GM19324 (cell line): Measurements from ENCODE around the gene NGFR.

ENCODE experiments used
- ATAC-seq: cut with Tn5 transposase; IDR thresholded peaks from one replicate; pipeline ENCODE4 v1.9.1; 2021; ENCODE audit warnings: mild to moderate bottlenecking, moderate library complexity; ENCODE audit not compliant: unreplicated experiment, low FRiP score

The NGFR gene

GRCh38 chr17:49556223-49556943, 61.3 kb downstream of the NGFR start:
- no peak for ATAC-seq

DNA sequence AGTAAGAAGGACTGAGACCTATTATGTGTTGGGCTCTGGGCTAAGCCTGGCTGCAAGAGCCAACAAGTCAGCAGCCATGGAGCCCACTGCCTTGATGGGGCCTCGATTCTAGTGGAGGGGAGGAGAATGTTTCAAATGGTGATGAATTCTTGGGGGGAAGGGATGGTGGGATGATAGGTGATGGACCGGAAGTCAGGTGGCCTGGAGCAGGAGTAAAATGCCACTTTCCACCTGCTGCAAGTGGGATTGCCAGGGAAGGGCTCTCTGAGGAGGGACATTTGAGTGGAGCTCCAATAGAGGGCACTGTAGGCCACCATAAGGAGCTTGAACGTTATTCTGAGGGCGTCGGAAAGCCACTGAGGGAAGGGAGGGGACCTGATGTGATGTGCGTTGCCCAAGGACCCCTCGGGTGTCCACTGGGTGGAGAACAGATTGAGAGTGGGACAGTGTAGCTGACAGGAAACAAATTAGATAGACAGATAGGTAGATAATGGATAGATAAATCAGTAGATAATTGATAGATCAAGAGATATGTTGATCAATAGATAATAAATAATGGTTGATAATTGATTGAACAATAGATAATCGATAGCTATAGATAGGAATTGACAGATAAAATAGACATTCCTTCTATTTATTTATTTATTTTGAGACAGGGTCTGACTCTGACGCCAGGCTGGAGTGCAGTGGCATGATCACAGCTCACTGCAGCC, 62.4 kb downstream of the NGFR start:
- ATAC-seq, result no peak
